ENCODE measurements around the gene PARP3. TPM values are rescaled to one million over a fixed set of nuclear protein-coding genes. Genes with fewer than 3 reads are reported as not detected.

Gene PARP3
- total RNA-seq, 4 donors from 2014 or later = 10.9 to 19.0 (median 11.4) TPM

- H3K27me3 ChIP-seq = no peaks in the 10 kb centered on the region
- TF ChIP-seq, protein P1, sequence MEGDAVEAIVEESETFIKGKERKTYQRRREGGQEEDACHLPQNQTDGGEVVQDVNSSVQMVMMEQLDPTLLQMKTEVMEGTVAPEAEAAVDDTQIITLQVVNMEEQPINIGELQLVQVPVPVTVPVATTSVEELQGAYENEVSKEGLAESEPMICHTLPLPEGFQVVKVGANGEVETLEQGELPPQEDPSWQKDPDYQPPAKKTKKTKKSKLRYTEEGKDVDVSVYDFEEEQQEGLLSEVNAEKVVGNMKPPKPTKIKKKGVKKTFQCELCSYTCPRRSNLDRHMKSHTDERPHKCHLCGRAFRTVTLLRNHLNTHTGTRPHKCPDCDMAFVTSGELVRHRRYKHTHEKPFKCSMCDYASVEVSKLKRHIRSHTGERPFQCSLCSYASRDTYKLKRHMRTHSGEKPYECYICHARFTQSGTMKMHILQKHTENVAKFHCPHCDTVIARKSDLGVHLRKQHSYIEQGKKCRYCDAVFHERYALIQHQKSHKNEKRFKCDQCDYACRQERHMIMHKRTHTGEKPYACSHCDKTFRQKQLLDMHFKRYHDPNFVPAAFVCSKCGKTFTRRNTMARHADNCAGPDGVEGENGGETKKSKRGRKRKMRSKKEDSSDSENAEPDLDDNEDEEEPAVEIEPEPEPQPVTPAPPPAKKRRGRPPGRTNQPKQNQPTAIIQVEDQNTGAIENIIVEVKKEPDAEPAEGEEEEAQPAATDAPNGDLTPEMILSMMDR (IDR thresholded peaks at IDR 0.05 in 4 of 5, conservative IDR thresholded peaks at IDR 0.05 in 1 of 5) = no peak
- TF ChIP-seq POLR2A (IDR thresholded peaks at IDR 0.05) = no peak
- H3K9me3 ChIP-seq = no peaks in the 10 kb centered on the region
- in situ Hi-C loops (cut with MboI; ENCODE audit: low sequenced_read_pairs in 4 of 4) (no loop called here), intact Hi-C loops (cut with DNase I; ENCODE audit: low total_unique reads) (loop anchor here (5.0 kb wide), 1 partner anchor 1196 kb away; the partner anchor contains the start of gene PRKCD)
- H3K4me1 ChIP-seq = peaks cover 62 to 73% of the 10 kb centered on the region in 2 donors
- ATAC-seq (no peak), DNase-seq (no peak)
- peak overlapping the region; percentile 64 to 85 (median 76) for H3K4me3 ChIP-seq
- H3K36me3 ChIP-seq = no peaks in the 10 kb centered on the region
- peak overlapping the region; percentile 90 to 100 (median 94) for H3K27ac ChIP-seq
Measured at GRCh38 chr3:51966016-51966415, 23.9 kb downstream of the PARP3 start.

- Histone ChIP-seq H3K9me3 (no peaks in the 10 kb centered on the region), H3K27me3 (no peaks in the 10 kb centered on the region), H3K36me3 (no peaks in the 10 kb centered on the region), H3K4me3 (peak overlapping the region; percentile 64 to 85 (median 76)), H3K27ac (peak overlapping the region; percentile 90 to 100 (median 94)), H3K4me1 (peaks cover 59 to 69% of the 10 kb centered on the region in 2 donors)
- no peak for DNase-seq
- in situ Hi-C loops (cut with MboI; ENCODE audit: low sequenced_read_pairs in 4 of 4) = no loop called here
- intact Hi-C loops (cut with DNase I; ENCODE audit: low total_unique reads) = loop anchor here (5.0 kb wide), 1 partner anchor 1196 kb away; the partner anchor contains the start of gene PRKCD
- TF ChIP-seq POLR2A (IDR thresholded peaks at IDR 0.05) = no peak
- TF ChIP-seq, protein P1 (IDR thresholded peaks at IDR 0.05 in 4 of 5, conservative IDR thresholded peaks at IDR 0.05 in 1 of 5) = no peak
- ATAC-seq = no peak
Measured at GRCh38 chr3:51966486-51966885, 24.3 kb downstream of the PARP3 start.

GRCh38 chr3:51966922-51967383, 24.8 kb downstream of the PARP3 start:
- DNase-seq = no peak
- intact Hi-C loops (cut with DNase I; ENCODE audit: low total_unique reads) = loop anchor here (5.0 kb wide), 1 partner anchor 1195 kb away; the partner anchor contains the start of gene PRKCD

DNA sequence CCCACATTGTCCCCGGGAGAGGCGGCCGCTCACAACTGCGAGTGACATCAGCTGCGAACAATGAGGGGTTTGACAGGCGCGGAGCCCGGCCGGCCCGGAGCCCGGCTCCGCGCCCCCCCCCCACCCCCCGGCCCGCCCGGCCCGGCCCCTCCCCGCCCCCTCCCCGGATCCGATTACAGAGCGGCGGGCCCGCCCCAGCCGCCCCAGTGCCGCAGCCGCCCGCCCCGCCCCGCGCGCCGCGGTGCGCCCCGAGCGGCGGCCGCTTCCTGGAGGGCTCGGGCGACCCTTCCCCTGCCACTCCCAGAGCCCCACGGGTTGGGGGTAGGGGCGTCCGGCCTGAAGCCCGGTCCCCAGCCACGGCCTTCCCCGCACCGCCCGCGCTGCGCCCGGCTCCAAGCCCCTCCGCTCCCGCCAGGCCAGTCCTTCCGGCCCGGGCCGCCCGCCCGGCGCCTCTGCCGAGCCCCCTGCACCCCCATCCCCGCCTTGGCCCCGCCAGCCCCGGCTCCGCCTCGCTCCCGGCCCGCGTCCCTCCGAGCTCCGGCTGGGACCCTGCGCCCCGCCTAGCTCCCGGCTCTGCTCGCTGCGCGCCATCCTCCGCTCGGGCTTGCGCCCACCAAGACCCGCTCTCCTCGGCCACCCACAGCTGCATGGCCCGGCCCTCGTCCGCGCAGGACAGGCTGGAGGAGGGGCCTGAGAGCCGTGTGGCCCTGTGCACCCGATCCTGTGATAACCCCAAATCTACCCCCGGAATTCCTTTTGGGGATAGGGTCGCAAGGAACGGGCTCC, 25.4 kb downstream of the PARP3 start, which contains the start of gene PCBP4:
PCBP4 (minus strand) TSS at position 71 of the 786 bp plus-strand sequence. CDS start 6,214 bp downstream, outside the sequence.
- H3K27me3 ChIP-seq = no peaks in the 10 kb centered on the region
- H3K4me1 ChIP-seq = peaks cover 48 to 58% of the 10 kb centered on the region in 2 donors
- intact Hi-C loops (cut with DNase I; ENCODE audit: low total_unique reads) = loop anchor here (5.0 kb wide), 1 partner anchor 1195 kb away; the partner anchor contains the start of gene PRKCD
- peak within 1 kb of the TSS; percentile 90 to 100 (median 94) for H3K27ac ChIP-seq
- in situ Hi-C loops (cut with MboI; ENCODE audit: low sequenced_read_pairs in 4 of 4) = no loop called here
- peak; percentile 58 to 68 for DNase-seq
- peak within 1 kb of the TSS; percentile 64 to 85 (median 78) for H3K4me3 ChIP-seq
- no peaks in the 10 kb centered on the region for H3K36me3 ChIP-seq
- peak; percentile 73 to 81 for TF ChIP-seq POLR2A (IDR thresholded peaks at IDR 0.05)
- TF ChIP-seq, protein P1 (IDR thresholded peaks at IDR 0.05 in 4 of 5, conservative IDR thresholded peaks at IDR 0.05 in 1 of 5) = no peak
- peak; percentile 55 to 63 for ATAC-seq
- H3K9me3 ChIP-seq = no peaks in the 10 kb centered on the region

More at GRCh38 chr3:51966922-51967383, 24.8 kb downstream of the PARP3 start:
- H3K36me3 ChIP-seq = no peaks in the 10 kb centered on the region
- TF ChIP-seq POLR2A (IDR thresholded peaks at IDR 0.05) = peak; percentile 73 to 76
- TF ChIP-seq, protein P1 (IDR thresholded peaks at IDR 0.05 in 4 of 5, conservative IDR thresholded peaks at IDR 0.05 in 1 of 5) = no peak
- H3K4me3 ChIP-seq = peak overlapping the region; percentile 64 to 85 (median 76)
- H3K9me3 ChIP-seq = no peaks in the 10 kb centered on the region
- in situ Hi-C loops (cut with MboI; ENCODE audit: low sequenced_read_pairs in 4 of 4) = no loop called here
- H3K27me3 ChIP-seq = no peaks in the 10 kb centered on the region
- peak overlapping the region; percentile 90 to 100 (median 94) for H3K27ac ChIP-seq
- ATAC-seq = peak; percentile 4 to 12
- peaks cover 54 to 64% of the 10 kb centered on the region in 2 donors for H3K4me1 ChIP-seq

Data from gastrocnemius medialis (tissue), 4 donors.